ENCODE results near the gene OPCML.

The OPCML gene

GRCh38 chr11:132802947-132803346 lies 729.4 kb downstream of the OPCML start:
- Histone ChIP-seq H3K4me1 (ENCODE audit: control insufficient read depth, low read length) (no peaks in the 10 kb centered on the region), H3K79me2 (ENCODE audit: control insufficient read depth, low read length) (no peaks in the 10 kb centered on the region), H3K9me2 (replicated peaks; ENCODE audit: control insufficient read depth, low read length) (no peaks in the 10 kb centered on the region), H3K27me3 (ENCODE audit: control insufficient read depth, low read length) (no peaks in the 10 kb centered on the region), H3K4me3 (ENCODE audit: low read length) (no peak overlapping the region), H3K9me3 (ENCODE audit: control insufficient read depth, insufficient read depth, low read length) (no peaks in the 10 kb centered on the region), H4K20me1 (ENCODE audit: control insufficient read depth, insufficient read depth, low read depth, low read length) (no peaks in the 10 kb centered on the region), H3K27ac (ENCODE audit: low read depth, low read length) (no peak overlapping the region), H3K36me3 (ENCODE audit: control insufficient read depth, low read length) (no peaks in the 10 kb centered on the region), H3F3A (ENCODE audit: control insufficient read depth, insufficient read depth) (no peaks in the 10 kb centered on the region), H3K4me2 (ENCODE audit: low read length) (no peak overlapping the region)
- TF ChIP-seq CTCF (IDR thresholded peaks at IDR 0.05; ENCODE audit: low read depth, low read length, poor library complexity, severe bottlenecking) (no peak), EZH2phosphoT487 (IDR thresholded peaks at IDR 0.05; ENCODE audit: borderline replicate concordance, low read length) (no peak)

GRCh38 chr11:132793831-132794230 lies 738.5 kb downstream of the OPCML start:
- H4K20me1 ChIP-seq (ENCODE audit: control insufficient read depth, insufficient read depth, low read depth, low read length), result no peaks in the 10 kb centered on the region
- no peaks in the 10 kb centered on the region for H3K9me3 ChIP-seq (ENCODE audit: control insufficient read depth, insufficient read depth, low read length)
- no peaks in the 10 kb centered on the region for H3K79me2 ChIP-seq (ENCODE audit: control insufficient read depth, low read length)

GRCh38 chr11:132792341-132793140 lies 739.8 kb downstream of the OPCML start:
- Histone ChIP-seq H3K4me1 (ENCODE audit: control insufficient read depth, low read length) (no peaks in the 10 kb centered on the region), H3K4me2 (ENCODE audit: low read length) (no peak overlapping the region), H3K9me2 (replicated peaks; ENCODE audit: control insufficient read depth, low read length) (no peaks in the 10 kb centered on the region), H3K79me2 (ENCODE audit: control insufficient read depth, low read length) (no peaks in the 10 kb centered on the region), H4K20me1 (ENCODE audit: control insufficient read depth, insufficient read depth, low read depth, low read length) (no peaks in the 10 kb centered on the region), H3K27me3 (ENCODE audit: control insufficient read depth, low read length) (no peaks in the 10 kb centered on the region), H3K36me3 (ENCODE audit: control insufficient read depth, low read length) (no peaks in the 10 kb centered on the region), H3K9me3 (ENCODE audit: control insufficient read depth, insufficient read depth, low read length) (no peaks in the 10 kb centered on the region), H3K4me3 (ENCODE audit: low read length) (no peak overlapping the region), H3K27ac (ENCODE audit: low read depth, low read length) (no peak overlapping the region), H3F3A (ENCODE audit: control insufficient read depth, insufficient read depth) (no peaks in the 10 kb centered on the region)
- TF ChIP-seq EZH2phosphoT487 (IDR thresholded peaks at IDR 0.05; ENCODE audit: borderline replicate concordance, low read length) (no peak), CTCF (IDR thresholded peaks at IDR 0.05; ENCODE audit: low read depth, low read length, poor library complexity, severe bottlenecking) (no peak)

More at GRCh38 chr11:132793831-132794230, 738.5 kb downstream of the OPCML start:
- Histone ChIP-seq H3F3A (ENCODE audit: control insufficient read depth, insufficient read depth) (no peaks in the 10 kb centered on the region), H3K27ac (ENCODE audit: low read depth, low read length) (no peak overlapping the region), H3K4me3 (ENCODE audit: low read length) (no peak overlapping the region), H3K36me3 (ENCODE audit: control insufficient read depth, low read length) (no peaks in the 10 kb centered on the region), H3K4me2 (ENCODE audit: low read length) (no peak overlapping the region), H3K9me2 (replicated peaks; ENCODE audit: control insufficient read depth, low read length) (no peaks in the 10 kb centered on the region), H3K27me3 (ENCODE audit: control insufficient read depth, low read length) (no peaks in the 10 kb centered on the region), H3K4me1 (ENCODE audit: control insufficient read depth, low read length) (no peaks in the 10 kb centered on the region)
- TF ChIP-seq CTCF (IDR thresholded peaks at IDR 0.05; ENCODE audit: low read depth, low read length, poor library complexity, severe bottlenecking) (no peak), EZH2phosphoT487 (IDR thresholded peaks at IDR 0.05; ENCODE audit: borderline replicate concordance, low read length) (no peak)

Data from DOHH2 (cell line).